Measurements from ENCODE around the gene TNFAIP6. TPM values are rescaled to one million over a fixed set of nuclear protein-coding genes. Genes with fewer than 3 reads are reported as not detected.
"Not testable (repeated sequence)": the region's sequence is repeated elsewhere in the genome, so short reads cannot be mapped to it uniquely, and the experiment has no call there.

TNFAIP6 gene
- 3.4 TPM for polyA plus RNA-seq (2012; ENCODE audit: missing spikeins)

GRCh38 chr2:151357359-151357758 is at the start of gene TNFAIP6:
TSS of gene TNFAIP6 (plus strand) at chr2:151357592. CDS start at chr2:151357667, 75 bp downstream.
- no peak for DNase-seq (ENCODE audit: insufficient read length)
- no peak for FAIRE-seq
- TF ChIP-seq POLR2AphosphoS5 (IDR thresholded peaks at IDR 0.05; ENCODE audit: low read depth, low read length) (no peak), TAF1 (IDR thresholded peaks at IDR 0.05; ENCODE audit: borderline replicate concordance, low read depth, low read length) (no peak), POLR2A (IDR thresholded peaks at IDR 0.05; ENCODE audit: low read depth, low read length) (no peak)

GRCh38 chr2:151310313-151310712 is 47.1 kb upstream of the TNFAIP6 start:
- not testable (repeated sequence) for DNase-seq (ENCODE audit: insufficient read length); FAIRE-seq

- not testable (repeated sequence) for FAIRE-seq; DNase-seq (ENCODE audit: insufficient read length)
Observed at GRCh38 chr2:151312440-151312839, 45.0 kb upstream of the TNFAIP6 start.

DNA sequence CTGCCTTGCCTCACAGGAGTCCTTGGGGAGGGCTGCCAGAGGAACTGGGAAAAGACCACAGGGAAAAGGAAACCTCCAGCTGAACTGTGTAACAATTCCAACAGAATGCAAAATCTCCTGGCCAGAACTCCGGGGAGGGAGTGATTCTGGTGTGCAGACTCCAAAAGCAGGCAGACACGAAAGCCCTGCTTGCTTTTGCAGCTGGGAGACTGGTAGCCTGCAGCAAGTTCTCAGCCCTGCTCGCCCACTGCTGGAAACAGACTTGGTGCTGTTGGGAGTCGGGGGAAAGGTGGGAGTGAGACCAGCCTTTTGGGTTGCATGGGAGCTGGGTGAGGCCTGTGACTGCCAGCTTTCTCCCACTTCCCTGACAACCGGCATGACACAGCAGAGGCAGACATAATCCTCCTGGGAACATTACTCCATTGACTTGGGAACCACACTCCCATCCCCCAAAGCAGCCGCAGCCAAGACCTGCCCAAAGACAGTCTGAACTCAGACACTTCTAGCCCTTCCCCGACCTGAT is 42.0 kb upstream of the TNFAIP6 start:
- no peak for FAIRE-seq
- TF ChIP-seq TAF1 (IDR thresholded peaks at IDR 0.05; ENCODE audit: borderline replicate concordance, low read depth, low read length) = no peak
- no peak for TF ChIP-seq POLR2A (IDR thresholded peaks at IDR 0.05; ENCODE audit: low read depth, low read length)
- no peak for TF ChIP-seq POLR2AphosphoS5 (IDR thresholded peaks at IDR 0.05; ENCODE audit: low read depth, low read length)
- no peak for DNase-seq (ENCODE audit: insufficient read length)

DNA sequence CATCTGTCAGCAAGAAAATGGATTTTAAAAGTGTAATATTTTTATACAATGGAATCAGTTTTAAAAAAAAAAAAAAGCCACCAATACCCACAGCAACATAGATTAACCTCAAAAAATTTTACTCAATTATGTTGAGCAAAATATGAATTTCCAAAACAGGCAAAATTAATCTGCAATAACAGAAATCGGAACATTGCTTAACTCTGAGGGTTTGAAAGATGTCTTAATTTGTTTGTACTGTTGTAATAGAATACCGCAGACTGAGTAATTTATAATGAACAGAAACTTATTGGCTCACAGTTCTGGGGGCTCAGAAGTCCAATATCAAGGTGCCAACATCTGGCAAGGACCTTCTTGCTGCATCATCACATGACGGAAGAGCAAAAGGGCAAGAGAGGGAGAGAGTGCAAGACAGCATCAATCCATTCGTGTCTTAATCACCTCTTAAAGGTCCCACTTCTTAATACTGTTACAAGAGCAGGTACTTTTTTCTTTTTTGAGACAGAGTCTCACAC is 31.8 kb upstream of the TNFAIP6 start:
- FAIRE-seq (no peak), DNase-seq (ENCODE audit: insufficient read length) (no peak)
- TF ChIP-seq TAF1 (IDR thresholded peaks at IDR 0.05; ENCODE audit: borderline replicate concordance, low read depth, low read length) (no peak), POLR2A (IDR thresholded peaks at IDR 0.05; ENCODE audit: low read depth, low read length) (no peak), POLR2AphosphoS5 (IDR thresholded peaks at IDR 0.05; ENCODE audit: low read depth, low read length) (no peak)

DNA sequence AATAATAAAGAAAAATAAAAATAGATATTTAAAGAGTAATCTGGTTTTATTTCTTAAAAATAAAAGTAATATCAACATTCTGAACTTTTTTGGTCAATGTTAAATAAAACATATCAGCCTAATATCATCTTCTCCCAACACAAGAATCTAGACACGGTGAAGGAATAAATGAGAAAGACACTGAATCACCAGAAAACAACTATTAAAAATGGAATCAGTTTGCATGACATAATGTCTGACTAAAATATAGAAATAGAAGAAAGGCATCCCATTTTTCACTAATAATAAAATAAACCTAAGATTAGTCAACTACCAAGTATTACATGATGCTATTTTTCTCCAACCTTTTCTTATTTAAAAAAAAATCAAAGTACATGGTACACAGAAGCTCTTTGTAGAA is 30.8 kb upstream of the TNFAIP6 start:
- no peak for FAIRE-seq
- DNase-seq (ENCODE audit: insufficient read length) = no peak

DNA sequence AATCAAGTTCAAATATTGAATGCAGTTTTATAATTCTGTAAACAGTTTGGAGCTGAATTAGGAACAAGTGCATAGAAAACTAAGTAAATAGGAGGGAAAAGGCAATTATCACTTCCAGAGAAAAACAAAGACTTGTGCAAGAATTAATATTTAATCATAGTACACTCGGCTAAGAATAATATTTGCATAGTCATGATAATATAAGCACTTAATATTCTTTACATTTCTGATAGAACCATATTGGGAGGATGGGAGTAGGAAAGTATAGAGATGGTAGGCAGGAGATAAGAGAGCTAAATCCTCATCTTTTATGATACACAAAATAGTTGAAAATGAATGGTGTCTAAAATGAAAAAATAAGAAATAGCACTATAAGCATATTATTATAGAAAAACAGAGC is 27.4 kb upstream of the TNFAIP6 start:
- DNase-seq (ENCODE audit: insufficient read length) (no peak), FAIRE-seq (no peak)
- TF ChIP-seq POLR2A (IDR thresholded peaks at IDR 0.05; ENCODE audit: low read depth, low read length) (no peak), TAF1 (IDR thresholded peaks at IDR 0.05; ENCODE audit: borderline replicate concordance, low read depth, low read length) (no peak), POLR2AphosphoS5 (IDR thresholded peaks at IDR 0.05; ENCODE audit: low read depth, low read length) (no peak)

More for the DNA sequence above, 30.8 kb upstream of the TNFAIP6 start:
- TF ChIP-seq POLR2AphosphoS5 (IDR thresholded peaks at IDR 0.05; ENCODE audit: low read depth, low read length) (no peak), TAF1 (IDR thresholded peaks at IDR 0.05; ENCODE audit: borderline replicate concordance, low read depth, low read length) (no peak), POLR2A (IDR thresholded peaks at IDR 0.05; ENCODE audit: low read depth, low read length) (no peak)

DNA sequence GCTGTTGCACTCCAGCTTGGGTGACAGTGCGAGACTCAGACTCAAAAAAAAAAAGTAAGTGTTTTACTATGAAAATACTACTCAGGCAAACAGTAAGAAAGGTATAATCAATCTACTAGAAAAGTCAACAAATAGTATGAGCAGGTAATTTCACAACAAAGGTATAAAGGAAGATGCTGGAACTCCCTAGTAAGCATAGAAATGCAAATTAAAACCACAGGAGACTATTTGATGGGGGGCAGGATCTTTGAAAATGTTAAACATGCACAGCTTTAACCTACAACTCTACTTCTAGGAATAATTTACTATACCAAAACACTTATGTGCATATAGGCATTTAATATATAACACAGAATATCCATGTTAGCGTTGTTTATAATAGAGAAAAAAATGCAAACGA is 24.3 kb upstream of the TNFAIP6 start:
- DNase-seq (ENCODE audit: insufficient read length) (no peak), FAIRE-seq (no peak)
- no peak for TF ChIP-seq POLR2AphosphoS5 (IDR thresholded peaks at IDR 0.05; ENCODE audit: low read depth, low read length)

DNA sequence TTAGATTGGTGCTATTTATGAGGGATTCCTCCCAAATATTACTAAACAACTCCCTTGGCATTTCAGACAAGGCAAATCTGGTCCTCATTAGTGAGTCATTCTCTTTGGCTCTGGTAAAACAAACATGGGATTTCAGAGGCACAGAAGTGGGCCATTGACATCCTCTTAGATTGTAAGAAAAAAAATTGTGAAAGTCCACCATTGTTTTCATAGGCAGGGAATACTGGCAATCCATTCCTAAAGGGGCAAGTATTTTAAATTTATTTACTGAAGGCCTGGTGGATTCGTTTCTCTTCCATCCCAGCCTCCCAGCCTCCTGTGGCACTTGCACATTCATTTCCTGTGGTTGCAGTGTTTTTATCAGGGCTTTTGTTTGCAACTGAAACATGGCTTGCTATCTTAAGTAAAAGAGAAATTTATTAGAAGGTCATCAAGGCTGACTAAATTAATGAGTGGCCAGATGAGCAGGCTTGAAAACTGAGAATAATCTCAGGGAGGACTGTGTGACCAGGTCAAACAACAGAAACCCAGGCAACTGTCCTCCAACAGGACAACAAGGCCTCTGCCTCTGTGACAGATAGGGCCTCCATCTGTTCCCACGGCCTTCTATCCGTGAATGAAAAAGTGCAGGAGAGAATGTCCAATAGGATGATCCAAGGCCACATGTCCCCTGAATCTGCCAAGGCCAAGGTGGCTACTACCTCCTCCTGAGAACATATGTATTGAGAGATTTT is 23.1 kb upstream of the TNFAIP6 start:
- no peak for FAIRE-seq
- DNase-seq (ENCODE audit: insufficient read length) = no peak
- TF ChIP-seq POLR2AphosphoS5 (IDR thresholded peaks at IDR 0.05; ENCODE audit: low read depth, low read length) = no peak
- TF ChIP-seq POLR2A (IDR thresholded peaks at IDR 0.05; ENCODE audit: low read depth, low read length) = no peak
- TF ChIP-seq TAF1 (IDR thresholded peaks at IDR 0.05; ENCODE audit: borderline replicate concordance, low read depth, low read length) = no peak

GRCh38 chr2:151336863-151337371 is 20.5 kb upstream of the TNFAIP6 start:
- DNase-seq (ENCODE audit: insufficient read length) (no peak), FAIRE-seq (no peak)
- TF ChIP-seq POLR2A (IDR thresholded peaks at IDR 0.05; ENCODE audit: low read depth, low read length) (no peak), TAF1 (IDR thresholded peaks at IDR 0.05; ENCODE audit: borderline replicate concordance, low read depth, low read length) (no peak), POLR2AphosphoS5 (IDR thresholded peaks at IDR 0.05; ENCODE audit: low read depth, low read length) (no peak)

DNA sequence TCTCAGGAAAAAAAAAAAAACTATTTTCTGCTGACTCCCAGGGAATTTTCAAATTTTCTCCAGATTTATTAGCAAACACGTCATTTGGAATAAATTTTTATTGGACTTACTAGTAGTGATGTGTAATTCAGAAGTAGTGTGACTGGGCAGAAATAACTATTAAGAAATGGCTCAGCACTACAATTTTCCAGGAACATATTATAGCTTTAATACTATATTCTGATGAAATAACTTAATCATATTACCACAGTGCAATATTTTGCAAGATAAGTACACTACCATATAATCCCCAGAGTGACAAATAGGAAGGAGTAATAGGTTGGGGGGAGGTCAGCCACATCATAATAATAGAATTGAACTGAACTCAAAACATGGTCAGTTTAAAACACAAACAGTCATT is 19.7 kb upstream of the TNFAIP6 start:
- FAIRE-seq (no peak), DNase-seq (ENCODE audit: insufficient read length) (no peak)
- no peak for TF ChIP-seq TAF1 (IDR thresholded peaks at IDR 0.05; ENCODE audit: borderline replicate concordance, low read depth, low read length)
- TF ChIP-seq POLR2A (IDR thresholded peaks at IDR 0.05; ENCODE audit: low read depth, low read length) = no peak
- no peak for TF ChIP-seq POLR2AphosphoS5 (IDR thresholded peaks at IDR 0.05; ENCODE audit: low read depth, low read length)

GRCh38 chr2:151338115-151338514 is 19.3 kb upstream of the TNFAIP6 start:
- DNase-seq (ENCODE audit: insufficient read length) = no peak
- FAIRE-seq = no peak
- TF ChIP-seq POLR2A (IDR thresholded peaks at IDR 0.05; ENCODE audit: low read depth, low read length) (no peak), POLR2AphosphoS5 (IDR thresholded peaks at IDR 0.05; ENCODE audit: low read depth, low read length) (no peak), TAF1 (IDR thresholded peaks at IDR 0.05; ENCODE audit: borderline replicate concordance, low read depth, low read length) (no peak)

Measured in GM12892 (cell line).